HepG2 (cell line): ENCODE data around the gene RPS6KL1. TPM values are rescaled to one million over a fixed set of nuclear protein-coding genes. Genes with fewer than 3 reads are reported as not detected.

Experiments used
- ATRX ChIP-seq: sonication (generic); formaldehyde crosslinking; IDR thresholded peaks from 2 replicates; pipeline ENCODE4 v1.4.0; 2020; ENCODE audit warnings: missing genetic modification reagents, borderline replicate concordance
- CAMTA2 ChIP-seq: sonication (generic); formaldehyde crosslinking; IDR thresholded peaks from 2 replicates; pipeline ENCODE4 v1.4.0; 2020; ENCODE audit warnings: mild to moderate bottlenecking, missing genetic modification reagents, borderline replicate concordance
- CBFB ChIP-seq: sonication (generic); formaldehyde crosslinking; IDR thresholded peaks from 2 replicates; pipeline ENCODE4 v1.4.0; 2020; ENCODE audit warnings: missing genetic modification reagents
- CC2D1A ChIP-seq: sonication (generic); formaldehyde crosslinking; IDR thresholded peaks from 2 replicates; pipeline ENCODE4 v1.8.1; 2023; ENCODE audit warnings: mild to moderate bottlenecking, missing genetic modification reagents
- HOXA3 ChIP-seq: sonication (generic); formaldehyde crosslinking; IDR thresholded peaks from 2 replicates; pipeline ENCODE4 v1.5.0; 2020; ENCODE audit warnings: missing genetic modification reagents
- IRF2 ChIP-seq: IDR thresholded peaks from 2 replicates; pipeline ENCODE4 v1.6.1; 2018; ENCODE audit warnings: missing genetic modification reagents, missing compliant biosample characterization
- MYC ChIP-seq: sonication (generic); formaldehyde crosslinking; IDR thresholded peaks from 2 replicates; pipeline ENCODE4 v1.9.0; 2021; ENCODE audit warnings: missing genetic modification reagents, borderline replicate concordance
- SIX1 ChIP-seq: sonication (generic); formaldehyde crosslinking; IDR thresholded peaks from 2 replicates; pipeline ENCODE4 v1.4.0; 2020; ENCODE audit warnings: missing genetic modification reagents, borderline replicate concordance
- TARDBP ChIP-seq: sonication (generic); formaldehyde crosslinking; IDR thresholded peaks from 2 replicates; pipeline ENCODE4 v1.8.0; 2022; ENCODE audit warnings: mild to moderate bottlenecking, missing genetic modification reagents
- ZNF230 ChIP-seq: sonication (generic); formaldehyde crosslinking; IDR thresholded peaks from 2 replicates; pipeline ENCODE4 v1.4.0; 2020; ENCODE audit warnings: mild to moderate bottlenecking, missing genetic modification reagents
- polyA plus RNA-seq, 8 experiments: library from polyadenylated mRNA; depleted of rRNA in 3 of 8; stranded (reverse) in 7 of 8; unstranded in 1 of 8; fragments of >200 nt; fragmentation: Illumina TruSeq in 4 of 8; extraction: Trizol in 4 of 8; gene quantifications; 2 replicates each; pipeline versions ENCODE4 v1.2.1 to v1.2.3, GENCODE V29; 2011 to 2016; ENCODE audit warnings: low read depth in 4 of 8, missing spikeins in 1 of 8, mixed read lengths in 1 of 8; ENCODE audit not compliant: insufficient read depth in 1 of 8
- total RNA-seq, 5 experiments: library from RNA; depleted of rRNA; stranded (reverse); fragments of >200 nt; fragmentation: Illumina TruSeq; extraction: Trizol; gene quantifications; 2 replicates each; pipeline ENCODE4 v1.2.3, GENCODE V29; 2016; ENCODE audit warnings: low read depth in 1 of 5
- TF ChIP-seq, protein P1 (sequence below): IDR thresholded peaks from 2 replicates; pipeline ENCODE4 v1.6.1; 2016; ENCODE audit warnings: low read depth, missing genetic modification reagents, missing compliant biosample characterization
- TF ChIP-seq, protein P2 (sequence below), 2 experiments: fragments of 450-650 bp in 1 of 2; sonication (generic) in 1 of 2; formaldehyde crosslinking in 1 of 2; IDR thresholded peaks; 2 replicates each; pipeline versions ENCODE4 v1.6.1 to v1.8.0; 2016 to 2022; ENCODE audit warnings: antibody characterized with exemption in 1 of 2, mild to moderate bottlenecking in 1 of 2, missing genetic modification reagents in 1 of 2
- TF ChIP-seq, protein P3 (sequence below): IDR thresholded peaks from 2 replicates; pipeline ENCODE4 v1.6.1; 2012; ENCODE audit warnings: inconsistent platforms

Gene RPS6KL1
- total and polyA plus RNA-seq, 2 of the 13 experiments (the other 11 are each of a cell fraction or from before 2014, with no cell fraction given), result 6.5 to 11.5 TPM

DNA sequence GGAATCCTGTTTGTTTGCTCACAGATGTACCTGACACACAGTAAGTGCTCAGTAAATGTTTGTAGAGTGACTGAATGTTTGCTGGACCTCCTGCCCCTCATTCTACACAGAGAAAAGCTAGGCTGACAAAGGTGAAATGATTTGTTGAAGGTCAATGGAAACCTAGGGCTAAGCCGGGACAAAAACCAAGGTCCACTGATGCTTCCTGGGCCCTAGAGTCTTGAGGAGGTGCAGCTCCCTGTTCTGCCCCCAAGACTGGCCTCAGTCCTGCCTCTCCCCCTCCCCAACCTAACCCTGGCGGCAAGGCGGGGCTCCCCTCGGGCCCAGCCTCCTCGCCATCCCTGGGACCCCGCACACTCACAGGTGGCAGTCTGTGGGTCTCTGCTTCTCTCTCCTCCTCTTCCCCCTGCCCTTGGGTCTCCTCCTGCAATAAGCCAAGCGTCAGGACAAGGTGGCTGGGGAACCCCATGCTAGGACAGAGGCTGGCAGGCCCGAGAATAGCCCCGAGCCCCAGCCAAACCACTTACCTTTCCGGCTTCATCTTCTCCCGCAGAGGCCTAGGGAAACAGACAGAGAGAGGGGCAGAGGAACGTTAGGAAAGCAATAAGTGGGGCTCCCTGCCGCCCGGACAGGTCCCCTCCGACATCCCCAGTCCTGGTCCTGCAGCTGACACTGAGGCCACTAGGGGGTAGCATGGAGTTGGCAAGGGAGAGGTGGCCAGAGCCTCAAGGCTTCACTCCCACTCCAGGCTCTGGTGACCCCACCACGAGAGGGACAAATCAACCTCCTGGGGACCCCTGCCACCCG, 23.0 kb upstream of the RPS6KL1 start (continued):
- TF ChIP-seq CBFB (CRISPR knock-in tag) (no peak), HOXA3 (CRISPR knock-in tag) (no peak), TARDBP (no peak), CAMTA2 (no peak), SIX1 (CRISPR knock-in tag) (no peak), IRF2 (CRISPR knock-in tag) (0 out of 2 replicates have a peak, but pooled peaks have one; percentile 26), ZNF230 (no peak), ATRX (CRISPR knock-in tag) (no peak), MYC (peak; percentile 4; the same call in 1 of the 2 replicates), CC2D1A (CRISPR knock-in tag) (no peak)
- TF ChIP-seq, protein P1, sequence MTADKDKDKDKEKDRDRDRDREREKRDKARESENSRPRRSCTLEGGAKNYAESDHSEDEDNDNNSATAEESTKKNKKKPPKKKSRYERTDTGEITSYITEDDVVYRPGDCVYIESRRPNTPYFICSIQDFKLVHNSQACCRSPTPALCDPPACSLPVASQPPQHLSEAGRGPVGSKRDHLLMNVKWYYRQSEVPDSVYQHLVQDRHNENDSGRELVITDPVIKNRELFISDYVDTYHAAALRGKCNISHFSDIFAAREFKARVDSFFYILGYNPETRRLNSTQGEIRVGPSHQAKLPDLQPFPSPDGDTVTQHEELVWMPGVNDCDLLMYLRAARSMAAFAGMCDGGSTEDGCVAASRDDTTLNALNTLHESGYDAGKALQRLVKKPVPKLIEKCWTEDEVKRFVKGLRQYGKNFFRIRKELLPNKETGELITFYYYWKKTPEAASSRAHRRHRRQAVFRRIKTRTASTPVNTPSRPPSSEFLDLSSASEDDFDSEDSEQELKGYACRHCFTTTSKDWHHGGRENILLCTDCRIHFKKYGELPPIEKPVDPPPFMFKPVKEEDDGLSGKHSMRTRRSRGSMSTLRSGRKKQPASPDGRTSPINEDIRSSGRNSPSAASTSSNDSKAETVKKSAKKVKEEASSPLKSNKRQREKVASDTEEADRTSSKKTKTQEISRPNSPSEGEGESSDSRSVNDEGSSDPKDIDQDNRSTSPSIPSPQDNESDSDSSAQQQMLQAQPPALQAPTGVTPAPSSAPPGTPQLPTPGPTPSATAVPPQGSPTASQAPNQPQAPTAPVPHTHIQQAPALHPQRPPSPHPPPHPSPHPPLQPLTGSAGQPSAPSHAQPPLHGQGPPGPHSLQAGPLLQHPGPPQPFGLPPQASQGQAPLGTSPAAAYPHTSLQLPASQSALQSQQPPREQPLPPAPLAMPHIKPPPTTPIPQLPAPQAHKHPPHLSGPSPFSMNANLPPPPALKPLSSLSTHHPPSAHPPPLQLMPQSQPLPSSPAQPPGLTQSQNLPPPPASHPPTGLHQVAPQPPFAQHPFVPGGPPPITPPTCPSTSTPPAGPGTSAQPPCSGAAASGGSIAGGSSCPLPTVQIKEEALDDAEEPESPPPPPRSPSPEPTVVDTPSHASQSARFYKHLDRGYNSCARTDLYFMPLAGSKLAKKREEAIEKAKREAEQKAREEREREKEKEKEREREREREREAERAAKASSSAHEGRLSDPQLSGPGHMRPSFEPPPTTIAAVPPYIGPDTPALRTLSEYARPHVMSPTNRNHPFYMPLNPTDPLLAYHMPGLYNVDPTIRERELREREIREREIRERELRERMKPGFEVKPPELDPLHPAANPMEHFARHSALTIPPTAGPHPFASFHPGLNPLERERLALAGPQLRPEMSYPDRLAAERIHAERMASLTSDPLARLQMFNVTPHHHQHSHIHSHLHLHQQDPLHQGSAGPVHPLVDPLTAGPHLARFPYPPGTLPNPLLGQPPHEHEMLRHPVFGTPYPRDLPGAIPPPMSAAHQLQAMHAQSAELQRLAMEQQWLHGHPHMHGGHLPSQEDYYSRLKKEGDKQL, result 0 out of 2 replicates have a peak, but pooled peaks have one; percentile 74
- TF ChIP-seq, protein P2, sequence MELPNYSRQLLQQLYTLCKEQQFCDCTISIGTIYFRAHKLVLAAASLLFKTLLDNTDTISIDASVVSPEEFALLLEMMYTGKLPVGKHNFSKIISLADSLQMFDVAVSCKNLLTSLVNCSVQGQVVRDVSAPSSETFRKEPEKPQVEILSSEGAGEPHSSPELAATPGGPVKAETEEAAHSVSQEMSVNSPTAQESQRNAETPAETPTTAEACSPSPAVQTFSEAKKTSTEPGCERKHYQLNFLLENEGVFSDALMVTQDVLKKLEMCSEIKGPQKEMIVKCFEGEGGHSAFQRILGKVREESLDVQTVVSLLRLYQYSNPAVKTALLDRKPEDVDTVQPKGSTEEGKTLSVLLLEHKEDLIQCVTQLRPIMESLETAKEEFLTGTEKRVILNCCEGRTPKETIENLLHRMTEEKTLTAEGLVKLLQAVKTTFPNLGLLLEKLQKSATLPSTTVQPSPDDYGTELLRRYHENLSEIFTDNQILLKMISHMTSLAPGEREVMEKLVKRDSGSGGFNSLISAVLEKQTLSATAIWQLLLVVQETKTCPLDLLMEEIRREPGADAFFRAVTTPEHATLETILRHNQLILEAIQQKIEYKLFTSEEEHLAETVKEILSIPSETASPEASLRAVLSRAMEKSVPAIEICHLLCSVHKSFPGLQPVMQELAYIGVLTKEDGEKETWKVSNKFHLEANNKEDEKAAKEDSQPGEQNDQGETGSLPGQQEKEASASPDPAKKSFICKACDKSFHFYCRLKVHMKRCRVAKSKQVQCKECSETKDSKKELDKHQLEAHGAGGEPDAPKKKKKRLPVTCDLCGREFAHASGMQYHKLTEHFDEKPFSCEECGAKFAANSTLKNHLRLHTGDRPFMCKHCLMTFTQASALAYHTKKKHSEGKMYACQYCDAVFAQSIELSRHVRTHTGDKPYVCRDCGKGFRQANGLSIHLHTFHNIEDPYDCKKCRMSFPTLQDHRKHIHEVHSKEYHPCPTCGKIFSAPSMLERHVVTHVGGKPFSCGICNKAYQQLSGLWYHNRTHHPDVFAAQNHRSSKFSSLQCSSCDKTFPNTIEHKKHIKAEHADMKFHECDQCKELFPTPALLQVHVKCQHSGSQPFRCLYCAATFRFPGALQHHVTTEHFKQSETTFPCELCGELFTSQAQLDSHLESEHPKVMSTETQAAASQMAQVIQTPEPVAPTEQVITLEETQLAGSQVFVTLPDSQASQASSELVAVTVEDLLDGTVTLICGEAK (IDR thresholded peaks at IDR 0.05), result no peak
- TF ChIP-seq, protein P2 (CRISPR knock-in tag; IDR thresholded peaks at IDR 0.05), result peak; percentile 37; the same call in 1 of the 2 replicates
- TF ChIP-seq, protein P3, sequence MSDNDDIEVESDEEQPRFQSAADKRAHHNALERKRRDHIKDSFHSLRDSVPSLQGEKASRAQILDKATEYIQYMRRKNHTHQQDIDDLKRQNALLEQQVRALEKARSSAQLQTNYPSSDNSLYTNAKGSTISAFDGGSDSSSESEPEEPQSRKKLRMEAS, result 0 out of 2 replicates have a peak, but pooled peaks have one; percentile 9
